ENCODE results near the gene ZNF467. TPM values are rescaled to one million over a fixed set of nuclear protein-coding genes. Genes with fewer than 3 reads are reported as not detected.

ZNF467 gene
- 0.14 and 0.59 TPM in 2 replicates for total RNA-seq

GRCh38 chr7:149773446-149774236, at the start of gene ZNF467:
Gene ZNF467 (minus strand): TSS chr7:149773588. CDS start chr7:149771032, 2,556 bp downstream.

Other genes starting within 250 kb of the ZNF467 start
- 9.5 and 10.1 TPM in 2 replicates for gene ZNF862, start 64.8 kb upstream of the ZNF467 start, total RNA-seq
- gene ATP6V0E2, start 100.4 kb upstream of the ZNF467 start, total RNA-seq = 17.2 and 25.4 TPM in 2 replicates

Measured in smooth muscle cell of the umbilical artery (primary cell).